Erythroblast (primary cell): Measurements from ENCODE around the gene NEGR1.

Source experiments
- GATA1 ChIP-seq: IDR thresholded peaks from 2 replicates; pipeline ENCODE4 v1.6.1; 2011; ENCODE audit warnings: low read depth, mild to moderate bottlenecking, control low read depth, low read length, moderate library complexity
- POLR2A ChIP-seq: IDR thresholded peaks from 2 replicates; pipeline ENCODE4 v1.6.1; 2011; ENCODE audit warnings: mild to moderate bottlenecking, low read length

GRCh38 chr1:72075425-72075824 is 206.9 kb downstream of the NEGR1 start:
- TF ChIP-seq POLR2A (no peak), GATA1 (no peak)
